Nephron (organoid): ENCODE data around the gene RGS10.
"Not testable (repeated sequence)": the region's sequence is repeated elsewhere in the genome, so short reads cannot be mapped to it uniquely, and the experiment has no call there.

Source experiments
- H3K27ac Mint-ChIP-seq, 3 experiments: 2 replicates each; pipeline ENCODE4 v1.8.0; 2020; ENCODE audit warnings: mixed read lengths in 3 of 3, mild to moderate bottlenecking in 2 of 3, moderate library complexity in 1 of 3
- H3K27me3 Mint-ChIP-seq: 2 replicates; pipeline ENCODE4 v1.8.0; 2021; ENCODE audit warnings: low read depth, mild to moderate bottlenecking, moderate library complexity, mixed read lengths
- H3K36me3 Mint-ChIP-seq: 2 replicates; pipeline ENCODE4 v1.8.0; 2020; ENCODE audit warnings: low read depth, mixed read lengths
- H3K4me1 Mint-ChIP-seq: 2 replicates; pipeline ENCODE4 v1.8.0; 2020; ENCODE audit warnings: mixed read lengths
- H3K4me3 Mint-ChIP-seq, 3 experiments: 2 replicates each; pipeline ENCODE4 v1.8.0; 2020; ENCODE audit warnings: mild to moderate bottlenecking in 3 of 3, mixed read lengths in 3 of 3, moderate library complexity in 2 of 3
- H3K9me3 Mint-ChIP-seq: 2 replicates; pipeline ENCODE4 v1.8.0; 2020; ENCODE audit warnings: mixed read lengths
- CTCF ChIP-seq, 3 experiments: fragments of 200-600 bp; sonication (generic); IDR thresholded peaks; one replicate each; pipeline ENCODE4 v1.5.0; 2021; ENCODE audit warnings: antibody characterized with exemption in 3 of 3; ENCODE audit not compliant: unreplicated experiment in 3 of 3

The RGS10 gene

GRCh38 chr10:119469846-119470245 lies 72.7 kb downstream of the RGS10 start:
- Mint-ChIP-seq H3K4me1 (no peaks in the 10 kb centered on the region), H3K4me3 (no peak overlapping the region), H3K36me3 (peaks cover 3% of the 10 kb centered on the region), H3K27me3 (no peaks in the 10 kb centered on the region), H3K27ac (no peak overlapping the region), H3K9me3 (peaks cover 5% of the 10 kb centered on the region)
- no peak for TF ChIP-seq CTCF (IDR thresholded peaks at IDR 0.05; ENCODE audit: unreplicated experiment in 3 of 3)

GRCh38 chr10:119469325-119469707 lies 73.2 kb downstream of the RGS10 start:
- Mint-ChIP-seq H3K27ac (no peak overlapping the region), H3K4me1 (no peaks in the 10 kb centered on the region), H3K36me3 (peaks cover 3% of the 10 kb centered on the region), H3K27me3 (no peaks in the 10 kb centered on the region), H3K9me3 (peaks cover 5% of the 10 kb centered on the region), H3K4me3 (no peak overlapping the region)
- no peak for TF ChIP-seq CTCF (IDR thresholded peaks at IDR 0.05; ENCODE audit: unreplicated experiment in 3 of 3)

- peaks cover 2% of the 10 kb centered on the region for H3K9me3 Mint-ChIP-seq
- no peaks in the 10 kb centered on the region for H3K4me1 Mint-ChIP-seq
- peaks cover 3% of the 10 kb centered on the region for H3K36me3 Mint-ChIP-seq
- H3K4me3 Mint-ChIP-seq, result no peak overlapping the region
- no peak overlapping the region for H3K27ac Mint-ChIP-seq
- no peaks in the 10 kb centered on the region for H3K27me3 Mint-ChIP-seq
- no peak for TF ChIP-seq CTCF (IDR thresholded peaks at IDR 0.05; ENCODE audit: unreplicated experiment in 3 of 3)
Observed at GRCh38 chr10:119468542-119469324, 73.8 kb downstream of the RGS10 start.

- H3K27me3 Mint-ChIP-seq, result peaks cover 6% of the 10 kb centered on the region
- no peak overlapping the region for H3K27ac Mint-ChIP-seq
- no peak overlapping the region for H3K4me3 Mint-ChIP-seq
- no peak for TF ChIP-seq CTCF (IDR thresholded peaks at IDR 0.05; ENCODE audit: unreplicated experiment in 3 of 3)
- peaks cover 11% of the 10 kb centered on the region for H3K9me3 Mint-ChIP-seq
- no peaks in the 10 kb centered on the region for H3K36me3 Mint-ChIP-seq
- no peaks in the 10 kb centered on the region for H3K4me1 Mint-ChIP-seq
Observed at GRCh38 chr10:119466655-119467054, 75.9 kb downstream of the RGS10 start.

- no peak for TF ChIP-seq CTCF (IDR thresholded peaks at IDR 0.05; ENCODE audit: unreplicated experiment in 3 of 3)
- Mint-ChIP-seq H3K9me3 (peaks cover 11% of the 10 kb centered on the region), H3K36me3 (no peaks in the 10 kb centered on the region), H3K4me3 (no peak overlapping the region), H3K27me3 (peaks cover 6% of the 10 kb centered on the region), H3K4me1 (no peaks in the 10 kb centered on the region), H3K27ac (no peak overlapping the region)
Observed at GRCh38 chr10:119466076-119466475, 76.4 kb downstream of the RGS10 start.

GRCh38 chr10:119465085-119465484 lies 77.4 kb downstream of the RGS10 start:
- H3K36me3 Mint-ChIP-seq, result no peaks in the 10 kb centered on the region
- no peak overlapping the region for H3K27ac Mint-ChIP-seq
- H3K27me3 Mint-ChIP-seq, result peaks cover 6% of the 10 kb centered on the region
- H3K9me3 Mint-ChIP-seq, result peaks cover 11% of the 10 kb centered on the region
- H3K4me3 Mint-ChIP-seq, result no peak overlapping the region
- H3K4me1 Mint-ChIP-seq, result no peaks in the 10 kb centered on the region
- no peak for TF ChIP-seq CTCF (IDR thresholded peaks at IDR 0.05; ENCODE audit: unreplicated experiment in 3 of 3)

GRCh38 chr10:119463195-119463594 lies 79.3 kb downstream of the RGS10 start:
- H3K27me3 Mint-ChIP-seq, H3K27ac Mint-ChIP-seq, H3K36me3 Mint-ChIP-seq, H3K4me3 Mint-ChIP-seq: not testable (repeated sequence)
- peaks cover 11% of the 10 kb centered on the region for H3K9me3 Mint-ChIP-seq
- peaks cover 10% of the 10 kb centered on the region for H3K4me1 Mint-ChIP-seq
